SK-N-SH (cell line): Measurements from ENCODE around the gene QTRT2. TPM values are rescaled to one million over a fixed set of nuclear protein-coding genes. Genes with fewer than 3 reads are reported as not detected.
A peak's percentile ranks its signal among the peaks of the same experiment; 100 is the strongest.

ENCODE experiments used
- CTCF ChIA-PET: fragments of 300-600, 350-600 bp; formaldehyde crosslinking; extraction: SDS; loops from one replicate; lab custom pipeline; 2021; lab: Yijun Ruan, JAX
- POLR2A ChIA-PET: fragments of 350-600 bp; sonication (Branson Sonifier 250); formaldehyde crosslinking; extraction: SDS; loops from one replicate; lab custom pipeline; 2020; ENCODE audit warnings: antibody characterized with exemption, inconsistent platforms; lab: Yijun Ruan, JAX
- DNase-seq: peaks from one replicate; pipeline ENCODE4 v3.0.0; 2012
- H2AFZ ChIP-seq: fragments of 200-600 bp; sonication (generic); 2 replicates; pipeline ENCODE4 v1.8.1; 2016; ENCODE audit warnings: antibody characterized with exemption, mild to moderate bottlenecking, low read depth
- H3F3A ChIP-seq: fragments of 200-600 bp; sonication (generic); replicated peaks from 2 replicates; pipeline ENCODE3; 2016; ENCODE audit warnings: antibody characterized with exemption, mild to moderate bottlenecking; ENCODE audit not compliant: insufficient read depth
- H3K27ac ChIP-seq, 2 experiments: fragments of 200-500 bp in 1 of 2; fragments of 200-600 bp in 1 of 2; sonication (Bioruptor generic) in 1 of 2; sonication (generic), shearing (Covaris generic) in 1 of 2; 2 replicates each; pipeline versions ENCODE4 v1.5.1 to v1.6.1; 2014 to 2016; ENCODE audit warnings: low read depth in 2 of 2, inconsistent platforms in 1 of 2, low read length in 1 of 2, mild to moderate bottlenecking in 1 of 2, mixed read lengths in 1 of 2
- H3K27me3 ChIP-seq: fragments of 200-600 bp; sonication (generic), shearing (Covaris generic); 2 replicates; pipeline ENCODE4 v1.6.1; 2016; ENCODE audit warnings: mixed run types; ENCODE audit not compliant: insufficient read depth
- H3K36me3 ChIP-seq, 2 experiments: fragments of 200-500 bp in 1 of 2; fragments of 200-600 bp in 1 of 2; sonication (Bioruptor generic) in 1 of 2; sonication (generic) in 1 of 2; replicated peaks in 1 of 2; 2 replicates each; pipeline versions ENCODE3 to v1.5.1; 2014 to 2016; ENCODE audit warnings: low read length in 1 of 2, mild to moderate bottlenecking in 1 of 2; ENCODE audit not compliant: insufficient read depth in 2 of 2, control insufficient read depth in 1 of 2
- H3K4me1 ChIP-seq, 2 experiments: fragments of 200-500 bp in 1 of 2; fragments of 200-600 bp in 1 of 2; sonication (Bioruptor generic) in 1 of 2; sonication (generic), shearing (Covaris generic) in 1 of 2; 2 replicates each; pipeline versions ENCODE4 v1.5.1 to v1.6.1; 2014 to 2016; ENCODE audit warnings: low read depth in 1 of 2, low read length in 1 of 2, mixed run types in 1 of 2; ENCODE audit not compliant: insufficient read depth in 2 of 2, control insufficient read depth in 1 of 2
- H3K4me2 ChIP-seq: fragments of 200-600 bp; sonication (generic), shearing (Covaris generic); 2 replicates; pipeline ENCODE4 v1.6.1; 2017; ENCODE audit warnings: mixed run types
- H3K4me3 ChIP-seq, 2 experiments: fragments of 200-500 bp in 1 of 2; fragments of 200-600 bp in 1 of 2; sonication (Bioruptor generic) in 1 of 2; sonication (generic), shearing (Covaris generic) in 1 of 2; 2 replicates each; pipeline versions ENCODE4 v1.5.1 to v1.8.1; 2014 to 2016; ENCODE audit warnings: low read depth in 2 of 2, inconsistent platforms in 1 of 2, low read length in 1 of 2, mild to moderate bottlenecking in 1 of 2, mixed read lengths in 1 of 2, moderate library complexity in 1 of 2
- H3K79me2 ChIP-seq: fragments of 200-600 bp; sonication (generic); 2 replicates; pipeline ENCODE4 v1.8.1; 2017; ENCODE audit warnings: mild to moderate bottlenecking; ENCODE audit not compliant: insufficient read depth
- H3K9ac ChIP-seq: fragments of 200-600 bp; sonication (generic); 2 replicates; pipeline ENCODE4 v1.6.1; 2017; ENCODE audit warnings: mixed run types
- H3K9me2 ChIP-seq: fragments of 200-600 bp; sonication (generic); 2 replicates; pipeline ENCODE4 v1.6.1; 2017; ENCODE audit warnings: mixed run types
- H3K9me3 ChIP-seq: fragments of 200-600 bp; sonication (generic); 2 replicates; pipeline ENCODE4 v1.6.1; 2017; ENCODE audit warnings: mixed run types, mild to moderate bottlenecking, moderate library complexity
- H4K20me1 ChIP-seq: fragments of 200-600 bp; sonication (generic); 2 replicates; pipeline ENCODE4 v1.6.1; 2017; ENCODE audit warnings: mild to moderate bottlenecking, mixed run types; ENCODE audit not compliant: insufficient read depth
- CHD2 ChIP-seq: fragments of 150-350 bp; IDR thresholded peaks from 2 replicates; pipeline ENCODE4 v1.6.1; 2018; ENCODE audit warnings: low read length; ENCODE audit not compliant: partially characterized antibody
- EP300 ChIP-seq, 2 experiments: IDR thresholded peaks; 2 replicates each; pipeline versions ENCODE4 v1.4.0 to v1.6.1; 2012; ENCODE audit warnings: borderline replicate concordance in 1 of 2, low read depth in 1 of 2, low read length in 1 of 2
- FOXM1 ChIP-seq: IDR thresholded peaks from 2 replicates; pipeline ENCODE4 v1.4.0; 2012; ENCODE audit warnings: low read depth, mild to moderate bottlenecking
- GATA2 ChIP-seq: sonication (generic); formaldehyde crosslinking; IDR thresholded peaks from 2 replicates; pipeline ENCODE4 v1.5.0; 2020; ENCODE audit warnings: mild to moderate bottlenecking, missing genetic modification reagents
- RAD21 ChIP-seq: IDR thresholded peaks from 2 replicates; pipeline ENCODE4 v1.6.1; 2012; ENCODE audit warnings: mild to moderate bottlenecking, low read length
- RCOR1 ChIP-seq: fragments of 150-350 bp; IDR thresholded peaks from 2 replicates; pipeline ENCODE4 v1.6.1; 2017; ENCODE audit warnings: antibody characterized with exemption, low read length
- RFX5 ChIP-seq: IDR thresholded peaks from 2 replicates; pipeline ENCODE4 v1.6.1; 2012; ENCODE audit warnings: mild to moderate bottlenecking, improper control_type of control experiment, low read length
- RXRA ChIP-seq: IDR thresholded peaks from 2 replicates; pipeline ENCODE4 v1.4.0; 2012; ENCODE audit warnings: low read depth, mild to moderate bottlenecking, borderline replicate concordance
- SMC3 ChIP-seq: IDR thresholded peaks from 2 replicates; pipeline ENCODE4 v1.6.1; 2012; ENCODE audit warnings: low read depth, low read length, improper control_type of control experiment
- TCF12 ChIP-seq: IDR thresholded peaks from 2 replicates; pipeline ENCODE4 v1.4.0; 2012
- WGBS: methylation state at CpG from one replicate; pipeline ENCODE4 v1.1.6; 2017; ENCODE audit warnings: low lambda C conversion rate; 5-methylcytosine and 5-hydroxymethylcytosine counted together
- polyA plus RNA-seq, 3 experiments: library from polyadenylated mRNA; depleted of rRNA; stranded (reverse); fragments of >200 nt; gene quantifications; 2 replicates each; pipeline ENCODE4 v1.2.3, GENCODE V29; 2012
- TF ChIP-seq, protein P1 (sequence below): IDR thresholded peaks from 2 replicates; pipeline ENCODE4; 2012

The QTRT2 gene
- polyA plus RNA-seq, 1 of the 3 experiments (the other 2 are of a cell fraction) = 6.2 TPM

DNA sequence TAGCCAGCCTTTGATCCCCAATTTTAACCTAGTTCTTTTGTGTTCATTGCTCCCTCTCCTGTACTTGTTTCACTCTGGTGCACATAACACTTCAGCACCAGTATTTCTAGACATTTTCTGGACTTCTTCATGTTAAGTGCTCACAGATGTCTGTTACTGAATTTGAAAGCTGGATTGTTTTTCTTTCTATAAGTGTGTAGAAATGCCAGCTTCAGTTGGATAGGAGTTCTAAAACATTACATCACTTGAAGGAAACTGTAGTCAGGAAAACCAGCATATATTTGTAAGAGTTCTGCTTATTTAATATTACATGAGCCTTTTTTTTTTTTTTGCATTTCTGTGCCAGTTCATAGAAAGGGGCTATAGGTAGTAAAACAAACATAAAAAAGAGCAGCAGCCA is 21.6 kb downstream of the QTRT2 start:
- CTCF ChIA-PET = interaction anchor here (1.5 kb wide), 1 partner anchor 23 kb away, joined by 4 read pairs; no protein-coding TSS in a partner anchor

DNA sequence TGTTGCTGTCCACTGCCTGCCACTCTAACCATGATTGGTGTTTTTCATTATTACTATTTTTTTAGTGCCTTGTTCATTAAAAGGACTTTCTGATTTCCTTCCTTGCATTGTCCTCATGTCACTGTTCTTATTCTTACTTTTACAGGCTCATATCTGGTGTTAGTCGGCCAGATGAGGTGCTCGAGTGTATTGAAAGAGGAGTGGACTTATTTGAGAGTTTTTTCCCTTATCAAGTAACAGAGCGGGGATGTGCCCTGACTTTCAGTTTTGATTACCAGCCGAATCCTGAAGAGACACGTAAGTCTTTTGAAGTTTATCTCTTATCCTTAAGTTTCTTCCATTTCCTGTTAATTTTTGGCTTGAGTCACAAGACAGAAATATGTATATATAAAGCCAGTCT is 23.2 kb downstream of the QTRT2 start:
- Histone ChIP-seq H3K79me2 (no peaks in the 10 kb centered on the region), H3K9me3 (no peaks in the 10 kb centered on the region), H3K27ac (peak overlapping the region in 1 of 2 experiments; percentile 38; a peak in 2 of 4 replicates), H4K20me1 (no peaks in the 10 kb centered on the region), H2AFZ (no peak overlapping the region), H3K4me2 (peak overlapping the region; percentile 28; the same call in 1 of the 2 replicates), H3K4me1 (peaks cover 0 to 9% of the 10 kb centered on the region in 2 experiments; a peak in 3 of 4 replicates), H3K36me3 (peaks cover 44 to 55% of the 10 kb centered on the region in 2 experiments), H3K9me2 (no peaks in the 10 kb centered on the region), H3F3A (peaks cover 18% of the 10 kb centered on the region), H3K4me3 (no peak overlapping the region), H3K9ac (peak overlapping the region; percentile 6; the same call in 1 of the 2 replicates), H3K27me3 (no peaks in the 10 kb centered on the region)
- 89% methylated on average over 5 of the region's 5 CpGs for WGBS
- POLR2A ChIA-PET = no interaction called here
- CTCF ChIA-PET = interaction anchor here (1.0 kb wide), 1 partner anchor 211 kb away, joined by 3 read pairs; no protein-coding TSS in a partner anchor
- DNase-seq = no peak
- TF ChIP-seq, protein P1, sequence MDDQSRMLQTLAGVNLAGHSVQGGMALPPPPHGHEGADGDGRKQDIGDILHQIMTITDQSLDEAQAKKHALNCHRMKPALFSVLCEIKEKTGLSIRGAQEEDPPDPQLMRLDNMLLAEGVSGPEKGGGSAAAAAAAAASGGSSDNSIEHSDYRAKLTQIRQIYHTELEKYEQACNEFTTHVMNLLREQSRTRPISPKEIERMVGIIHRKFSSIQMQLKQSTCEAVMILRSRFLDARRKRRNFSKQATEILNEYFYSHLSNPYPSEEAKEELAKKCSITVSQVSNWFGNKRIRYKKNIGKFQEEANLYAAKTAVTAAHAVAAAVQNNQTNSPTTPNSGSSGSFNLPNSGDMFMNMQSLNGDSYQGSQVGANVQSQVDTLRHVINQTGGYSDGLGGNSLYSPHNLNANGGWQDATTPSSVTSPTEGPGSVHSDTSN = no peak; the same call in 1 of the 2 replicates
- no peak for TF ChIP-seq CHD2
- TF ChIP-seq TCF12 = no peak
- no peak for TF ChIP-seq GATA2 (CRISPR knock-in tag)
- TF ChIP-seq SMC3 = no peak
- TF ChIP-seq RAD21 = no peak
- TF ChIP-seq, all 33 proteins: peak for 0

More for the DNA sequence above, 21.6 kb downstream of the QTRT2 start:
- Histone ChIP-seq H3K9ac (no peak overlapping the region), H3K4me3 (no peak overlapping the region), H3K4me1 (peaks cover 0 to 9% of the 10 kb centered on the region in 2 experiments; a peak in 3 of 4 replicates), H2AFZ (no peak overlapping the region), H3K9me3 (no peaks in the 10 kb centered on the region), H4K20me1 (no peaks in the 10 kb centered on the region), H3K36me3 (peaks cover 52 to 56% of the 10 kb centered on the region in 2 experiments), H3K27me3 (no peaks in the 10 kb centered on the region), H3K27ac (peak overlapping the region in 1 of 2 experiments; percentile 18; a peak in 1 of 4 replicates), H3K79me2 (no peaks in the 10 kb centered on the region), H3K4me2 (no peak overlapping the region), H3F3A (peaks cover 18% of the 10 kb centered on the region), H3K9me2 (no peaks in the 10 kb centered on the region)
- POLR2A ChIA-PET = no interaction called here
- no peak for TF ChIP-seq CHD2
- TF ChIP-seq RCOR1 = no peak
- no peak for TF ChIP-seq TCF12
- DNase-seq = no peak

DNA sequence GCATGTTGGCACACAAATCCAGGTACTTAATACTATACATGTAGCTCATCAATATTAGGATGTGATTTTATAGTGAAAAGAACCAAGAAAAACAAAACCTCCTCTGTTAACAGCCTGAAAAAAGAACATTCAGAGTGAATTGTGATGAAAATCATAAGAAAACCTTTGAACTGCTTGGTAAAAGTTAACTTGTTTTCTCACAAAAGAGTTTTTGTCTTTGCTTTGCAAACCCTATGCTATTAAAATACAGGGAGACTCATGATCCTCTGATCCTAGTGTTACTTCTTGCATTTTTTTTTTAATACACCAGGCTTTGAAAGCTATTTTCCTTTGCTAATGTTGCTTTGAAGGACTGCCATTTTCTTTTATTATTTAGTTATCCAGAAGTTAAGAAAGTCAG is 23.7 kb downstream of the QTRT2 start:
- Histone ChIP-seq H3K27me3 (no peaks in the 10 kb centered on the region), H3K79me2 (no peaks in the 10 kb centered on the region), H3K36me3 (peaks cover 40 to 56% of the 10 kb centered on the region in 2 experiments), H3F3A (peaks cover 18% of the 10 kb centered on the region), H3K4me2 (peak overlapping the region; percentile 28; the same call in 1 of the 2 replicates), H3K9me2 (no peaks in the 10 kb centered on the region), H2AFZ (no peak overlapping the region), H3K9me3 (no peaks in the 10 kb centered on the region), H3K9ac (peak overlapping the region; percentile 6), H3K27ac (peak overlapping the region; percentile 34 to 38; a peak in 2 of 4 replicates), H3K4me1 (peaks cover 0 to 9% of the 10 kb centered on the region in 2 experiments; a peak in 3 of 4 replicates), H4K20me1 (no peaks in the 10 kb centered on the region), H3K4me3 (no peak overlapping the region)
- CTCF ChIA-PET = interaction anchor here (1.0 kb wide), 1 partner anchor 211 kb away, joined by 3 read pairs; no protein-coding TSS in a partner anchor
- POLR2A ChIA-PET = no interaction called here
- no peak for DNase-seq
- TF ChIP-seq RFX5 (no peak), FOXM1 (no peak), RAD21 (no peak), RXRA (no peak), EP300 (IDR thresholded peaks at IDR 0.05; ENCODE audit: borderline replicate concordance in 1 of 2, low read depth in 1 of 2, low read length in 1 of 2) (no peak)
